Mononuclear cell (primary cell): ENCODE data around the gene CHSY1. TPM values are rescaled to one million over a fixed set of nuclear protein-coding genes. Genes with fewer than 3 reads are reported as not detected.
"Not testable (repeated sequence)": the region's sequence is repeated elsewhere in the genome, so short reads cannot be mapped to it uniquely, and the experiment has no call there.

Experiments used
- H3K27me3 ChIP-seq: 2 replicates; pipeline ENCODE4 v1.6.0; 2011; ENCODE audit warnings: low read length, control low read depth; ENCODE audit not compliant: insufficient read depth
- H3K4me1 ChIP-seq: 2 replicates; pipeline ENCODE4 v1.5.1; 2011; ENCODE audit warnings: mild to moderate bottlenecking, low read length, control low read depth; ENCODE audit not compliant: insufficient read depth
- H3K4me3 ChIP-seq: 2 replicates; pipeline ENCODE4 v1.5.1; 2011; ENCODE audit warnings: mild to moderate bottlenecking, low read length, moderate library complexity
- H3K9me3 ChIP-seq: 2 replicates; pipeline ENCODE4 v1.5.1; 2011; ENCODE audit warnings: low read depth, mild to moderate bottlenecking, control low read depth, low read length
- total RNA-seq: library from RNA; depleted of rRNA; stranded (reverse); fragments of >200 nt; gene quantifications from one replicate; pipeline ENCODE4 v1.2.3, GENCODE V29; 2012

The CHSY1 gene
- total RNA-seq, 1 donor, result 22.2 TPM

DNA sequence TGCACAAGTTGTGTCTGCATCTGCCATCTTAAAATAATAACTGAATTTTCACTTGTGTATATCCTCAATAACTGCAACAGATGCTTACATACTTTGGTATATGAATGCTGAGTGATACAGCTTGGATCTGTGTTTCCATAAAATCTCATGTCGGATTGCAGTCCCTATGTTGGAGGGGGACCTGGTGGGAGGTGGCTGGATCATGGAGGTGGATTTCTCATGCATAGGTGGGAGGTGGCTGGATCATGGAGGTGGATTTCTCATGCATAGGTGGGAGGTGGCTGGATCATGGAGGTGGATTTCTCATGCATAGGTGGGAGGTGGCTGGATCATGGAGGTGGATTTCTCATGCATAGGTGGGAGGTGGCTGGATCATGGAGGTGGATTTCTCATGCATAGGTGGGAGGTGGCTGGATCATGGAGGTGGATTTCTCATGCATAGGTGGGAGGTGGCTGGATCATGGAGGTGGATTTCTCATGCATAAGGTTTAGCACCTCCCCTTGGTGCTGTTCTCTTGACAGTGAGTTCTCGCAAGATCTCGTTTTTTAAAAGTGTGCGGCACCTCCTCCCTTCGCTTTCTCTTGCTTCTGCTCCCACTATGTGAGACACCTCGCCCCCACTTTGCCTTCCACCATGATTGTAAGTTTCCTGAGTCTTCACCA lies 37.3 kb downstream of the CHSY1 start:
- peaks cover 27% of the 10 kb centered on the region for H3K4me1 ChIP-seq
- not testable (repeated sequence) for H3K4me3 ChIP-seq, H3K9me3 ChIP-seq, H3K27me3 ChIP-seq

DNA sequence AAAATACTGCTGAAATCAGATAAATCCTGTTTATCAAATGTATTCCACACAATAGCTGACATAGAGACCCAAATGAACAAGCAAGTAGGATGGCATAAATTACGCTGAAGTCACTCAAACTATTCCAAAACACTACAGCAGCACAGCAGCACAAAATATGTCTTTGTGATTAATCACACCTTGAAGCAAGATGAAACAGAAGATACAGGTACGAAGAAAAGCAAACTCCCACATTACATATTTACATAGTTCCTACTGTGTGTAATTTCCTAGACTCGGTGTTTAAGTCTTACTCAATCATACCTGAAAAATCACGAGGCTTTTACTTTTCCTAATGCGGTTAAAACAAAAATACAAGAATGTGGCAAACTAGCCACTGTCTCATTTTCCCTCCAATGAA lies 38.3 kb downstream of the CHSY1 start:
- Histone ChIP-seq H3K9me3 (no peaks in the 10 kb centered on the region), H3K4me3 (no peak overlapping the region), H3K4me1 (peaks cover 37% of the 10 kb centered on the region), H3K27me3 (no peaks in the 10 kb centered on the region)

DNA sequence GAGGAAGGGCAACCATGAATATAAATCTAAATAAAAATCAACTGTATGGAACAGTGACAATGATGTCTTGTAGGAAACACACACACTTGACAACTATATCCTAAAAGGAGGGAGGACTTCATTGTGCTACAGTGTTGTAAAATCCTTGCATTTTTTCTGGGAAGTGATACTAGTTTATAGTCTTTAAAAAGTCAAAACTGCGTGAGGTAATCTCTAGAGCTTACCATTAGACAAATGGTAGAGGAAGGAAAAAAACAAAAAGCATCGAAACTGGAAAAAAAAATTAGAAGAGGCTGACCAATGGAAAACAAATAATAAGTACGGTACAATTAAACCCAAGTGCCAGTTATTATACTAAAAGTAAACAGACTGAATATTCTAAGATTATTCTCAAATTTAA lies 38.7 kb downstream of the CHSY1 start:
- Histone ChIP-seq H3K9me3 (no peaks in the 10 kb centered on the region), H3K4me3 (no peak overlapping the region), H3K4me1 (peaks cover 41% of the 10 kb centered on the region), H3K27me3 (no peaks in the 10 kb centered on the region)

DNA sequence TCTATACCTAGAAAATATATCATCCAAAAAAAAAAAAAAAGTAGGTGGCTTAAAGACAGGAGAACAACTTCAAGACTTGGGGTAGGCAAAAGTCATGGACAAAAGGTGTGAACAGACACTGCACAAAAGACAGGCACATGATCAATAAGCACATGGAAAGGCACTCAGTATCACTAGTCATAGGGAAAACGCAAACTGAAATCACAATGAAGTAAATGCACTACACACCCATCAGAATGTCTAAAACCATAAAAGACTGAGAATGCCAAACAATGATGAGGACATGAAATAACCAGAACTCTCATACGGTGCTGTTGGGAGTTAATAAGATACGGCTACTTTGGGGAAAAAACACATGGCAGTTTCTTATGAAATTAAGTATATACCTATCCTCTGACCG lies 40.0 kb downstream of the CHSY1 start:
- H3K4me1 ChIP-seq, result peaks cover 48% of the 10 kb centered on the region
- no peak overlapping the region for H3K4me3 ChIP-seq
- H3K27me3 ChIP-seq, result no peaks in the 10 kb centered on the region
- H3K9me3 ChIP-seq, result no peaks in the 10 kb centered on the region

DNA sequence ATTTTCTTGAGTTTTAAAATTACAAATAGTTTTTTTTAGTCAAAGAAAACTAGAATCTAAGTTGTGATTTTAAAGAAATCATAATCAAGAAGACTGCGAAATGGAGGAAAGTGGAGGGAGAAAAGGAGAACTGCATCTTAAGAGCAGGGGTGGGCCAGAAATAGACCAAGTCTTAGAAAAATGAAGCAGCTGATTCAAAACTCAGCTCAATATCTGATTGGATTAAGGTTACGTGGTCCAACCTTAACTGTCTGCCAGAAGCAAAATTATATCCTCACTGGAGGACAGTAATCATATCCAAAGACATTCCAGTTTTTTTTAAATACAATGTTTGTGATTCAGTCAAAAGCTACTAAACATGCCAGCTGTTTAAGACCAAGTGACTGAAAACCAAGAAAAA lies 41.4 kb downstream of the CHSY1 start:
- Histone ChIP-seq H3K27me3 (no peaks in the 10 kb centered on the region), H3K4me1 (peaks cover 60% of the 10 kb centered on the region), H3K9me3 (no peaks in the 10 kb centered on the region), H3K4me3 (no peak overlapping the region)

DNA sequence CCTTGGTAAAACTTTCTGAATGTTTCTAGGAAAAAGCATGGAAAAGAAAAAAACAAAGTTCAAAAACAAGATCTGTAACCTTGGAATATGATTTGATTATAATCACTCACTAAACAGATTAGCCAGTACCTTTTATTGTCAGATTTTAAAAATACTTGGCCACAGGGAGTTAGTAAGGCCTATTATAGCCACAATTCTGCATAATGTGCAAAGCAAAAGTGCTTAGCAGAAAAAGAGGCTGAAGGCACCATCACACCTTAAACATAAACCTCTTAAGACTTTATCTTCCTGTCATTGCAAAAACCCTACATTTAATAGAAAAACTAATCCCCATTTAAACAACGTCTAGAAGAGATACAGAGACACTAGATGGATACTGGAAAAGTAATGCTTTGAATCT lies 41.8 kb downstream of the CHSY1 start:
- Histone ChIP-seq H3K4me1 (peaks cover 64% of the 10 kb centered on the region), H3K9me3 (no peaks in the 10 kb centered on the region), H3K27me3 (no peaks in the 10 kb centered on the region), H3K4me3 (no peak overlapping the region)

DNA sequence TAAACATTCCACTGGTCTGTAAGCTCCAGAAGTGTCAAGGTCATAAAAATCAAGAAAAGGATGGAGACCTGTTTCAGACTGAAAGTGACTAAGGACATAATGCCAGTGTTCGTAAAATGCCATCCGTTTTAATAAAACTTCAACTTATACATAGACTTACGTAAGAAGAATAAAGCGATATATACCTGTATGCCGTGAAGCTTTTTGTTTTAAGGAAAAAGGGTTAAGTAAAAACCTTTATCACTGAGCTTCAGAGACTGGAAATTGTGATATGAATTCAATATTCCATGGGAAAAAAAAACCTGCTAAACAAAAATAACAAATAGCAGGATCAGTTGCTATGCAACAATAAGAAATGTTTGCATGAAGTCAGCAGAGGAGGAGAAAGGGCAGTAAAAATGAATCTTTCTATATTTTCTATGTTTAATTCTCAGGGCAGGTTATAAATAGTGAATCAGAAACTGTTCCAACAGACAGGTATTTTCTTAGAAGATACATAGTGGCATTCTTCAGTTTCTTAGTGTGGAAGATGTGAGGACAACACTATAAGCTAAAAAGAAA lies 42.5 kb downstream of the CHSY1 start:
- Histone ChIP-seq H3K27me3 (no peaks in the 10 kb centered on the region), H3K4me1 (peaks cover 71% of the 10 kb centered on the region), H3K9me3 (no peaks in the 10 kb centered on the region), H3K4me3 (no peak overlapping the region)

DNA sequence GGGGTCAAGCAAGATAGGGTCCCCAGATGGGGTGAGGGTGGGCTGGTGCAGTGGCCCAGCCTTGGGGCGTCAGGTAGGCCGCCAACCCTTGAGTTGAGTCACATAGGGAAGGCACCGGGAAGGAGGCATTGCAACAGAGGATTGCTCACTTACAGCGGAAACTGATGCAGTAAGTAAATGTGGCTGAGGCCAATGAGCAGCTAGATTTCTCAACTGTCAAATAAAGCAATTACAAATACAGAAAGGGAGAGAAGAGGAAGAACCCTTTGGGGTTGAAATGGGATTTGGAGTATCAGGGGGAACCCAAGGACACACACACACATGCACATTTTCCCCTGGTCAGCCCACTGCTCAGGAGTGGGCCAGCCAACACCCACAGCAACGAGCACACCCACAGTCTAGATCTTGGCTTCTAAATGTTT lies 44.0 kb downstream of the CHSY1 start:
- no peaks in the 10 kb centered on the region for H3K27me3 ChIP-seq
- peaks cover 76% of the 10 kb centered on the region for H3K4me1 ChIP-seq
- no peak overlapping the region for H3K4me3 ChIP-seq
- no peaks in the 10 kb centered on the region for H3K9me3 ChIP-seq

DNA sequence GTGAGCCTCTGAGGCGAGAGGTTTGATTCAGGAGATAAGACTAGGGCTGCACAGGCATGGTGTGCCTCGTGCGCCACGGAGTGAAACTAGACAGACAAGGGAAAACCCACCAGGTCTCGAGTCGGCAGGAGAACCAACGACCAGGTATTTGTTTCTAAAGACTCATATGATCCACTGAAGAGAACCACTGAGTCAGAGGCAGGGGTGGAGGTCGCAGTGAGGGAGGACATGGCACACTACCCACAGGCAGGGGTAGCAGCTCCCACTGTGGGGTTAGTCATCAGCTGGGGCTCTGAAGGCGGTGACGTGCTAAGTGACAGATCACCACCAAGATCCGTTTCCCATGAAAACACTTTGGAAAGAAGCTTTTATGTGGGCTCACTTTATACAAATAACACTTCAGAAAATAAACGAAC lies 45.7 kb downstream of the CHSY1 start:
- H3K4me3 ChIP-seq, result no peak overlapping the region

DNA sequence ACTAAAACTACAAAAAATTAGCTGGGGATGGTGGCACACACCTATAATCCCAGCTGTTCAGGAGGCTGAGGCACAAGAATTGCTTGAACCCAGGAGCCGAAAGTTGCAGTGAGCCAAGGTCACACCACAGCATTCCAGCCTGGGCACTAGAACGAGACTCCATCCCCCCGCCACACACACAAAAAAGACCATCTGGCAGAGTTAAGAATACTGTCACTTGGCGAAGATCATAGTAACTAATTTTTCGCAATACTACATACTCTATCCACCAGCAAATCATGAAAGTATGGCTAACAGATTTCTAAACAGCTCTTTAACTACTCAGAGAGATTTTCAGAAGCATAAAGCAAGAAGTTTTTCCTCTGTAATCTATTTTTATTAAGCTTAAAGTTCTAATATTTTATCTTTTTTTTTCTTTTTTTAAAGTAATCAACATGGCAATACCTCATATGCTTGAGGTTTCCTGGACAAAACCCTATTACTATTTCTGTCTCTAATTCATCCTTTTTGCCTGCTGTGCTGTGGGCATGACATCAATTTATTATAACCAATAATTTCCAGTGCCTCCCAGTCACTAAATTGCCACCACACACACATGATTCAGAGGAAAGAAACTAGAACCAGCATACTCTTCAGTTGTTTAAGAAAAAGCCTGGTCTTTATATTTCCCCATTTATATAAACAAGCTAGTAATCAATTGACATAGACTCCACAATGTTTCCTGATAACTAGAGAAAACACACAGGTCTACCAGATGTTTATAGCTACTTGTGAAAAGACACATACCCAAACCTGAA lies 46.9 kb downstream of the CHSY1 start:
- Histone ChIP-seq H3K4me3 (no peak overlapping the region), H3K9me3 (no peaks in the 10 kb centered on the region), H3K27me3 (no peaks in the 10 kb centered on the region), H3K4me1 (peaks cover 84% of the 10 kb centered on the region)

More for the DNA sequence above, 45.7 kb downstream of the CHSY1 start:
- Histone ChIP-seq H3K9me3 (no peaks in the 10 kb centered on the region), H3K4me1 (peaks cover 85% of the 10 kb centered on the region), H3K27me3 (no peaks in the 10 kb centered on the region)

DNA sequence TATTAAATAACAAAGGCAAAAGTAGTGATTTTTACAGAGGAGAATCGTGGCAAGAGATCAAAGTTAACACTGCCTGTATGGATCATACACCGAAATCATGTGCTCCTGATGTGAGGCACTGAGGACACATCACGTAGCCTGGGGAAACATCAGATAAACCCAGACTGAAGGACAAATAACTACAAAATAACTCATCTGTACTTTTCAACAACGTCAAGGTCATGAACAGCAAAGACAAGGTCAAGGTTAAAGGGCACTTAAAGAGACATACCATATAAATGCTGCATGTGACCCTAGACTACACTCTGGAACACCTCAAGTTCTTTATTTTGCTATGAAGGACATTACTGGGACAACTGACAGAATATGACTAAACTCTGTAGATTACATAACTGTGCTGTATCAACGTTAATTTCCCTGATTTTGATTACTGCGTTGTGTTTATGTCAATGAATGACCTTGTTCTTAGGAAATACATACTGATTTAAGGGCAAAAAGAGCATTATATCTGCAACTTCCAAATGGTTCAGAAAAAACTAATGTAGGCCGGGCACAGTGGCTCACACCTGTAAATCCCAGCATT lies 48.1 kb downstream of the CHSY1 start:
- Histone ChIP-seq H3K27me3 (no peaks in the 10 kb centered on the region), H3K9me3 (no peaks in the 10 kb centered on the region), H3K4me3 (no peak overlapping the region), H3K4me1 (peaks cover 85% of the 10 kb centered on the region)

DNA sequence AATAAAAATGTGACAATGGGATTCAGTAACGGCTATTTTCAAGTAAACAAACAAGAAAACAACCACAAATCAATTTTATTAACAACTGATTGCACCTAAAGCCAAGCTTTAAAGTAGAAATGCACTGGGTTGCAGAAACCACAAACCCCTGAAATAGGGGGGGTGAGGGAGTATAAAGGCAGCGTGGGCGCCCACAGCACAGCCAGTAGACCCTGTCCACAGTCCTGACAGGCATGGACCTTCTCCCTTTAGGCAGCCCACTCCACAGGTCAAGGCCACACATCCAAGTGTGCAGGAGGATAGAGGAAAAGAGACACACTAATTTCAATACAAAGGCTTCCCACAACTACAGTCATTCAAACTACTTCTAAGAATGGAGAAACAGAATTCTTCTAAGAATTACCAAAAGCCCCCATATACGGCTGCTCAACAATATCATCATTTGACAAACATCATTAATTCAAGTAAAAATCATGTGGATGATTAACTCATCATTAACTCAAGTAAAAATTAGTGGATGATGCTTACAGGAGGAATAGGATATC lies 48.7 kb downstream of the CHSY1 start:
- Histone ChIP-seq H3K4me1 (peaks cover 84% of the 10 kb centered on the region), H3K9me3 (no peaks in the 10 kb centered on the region), H3K4me3 (no peak overlapping the region), H3K27me3 (no peaks in the 10 kb centered on the region)

DNA sequence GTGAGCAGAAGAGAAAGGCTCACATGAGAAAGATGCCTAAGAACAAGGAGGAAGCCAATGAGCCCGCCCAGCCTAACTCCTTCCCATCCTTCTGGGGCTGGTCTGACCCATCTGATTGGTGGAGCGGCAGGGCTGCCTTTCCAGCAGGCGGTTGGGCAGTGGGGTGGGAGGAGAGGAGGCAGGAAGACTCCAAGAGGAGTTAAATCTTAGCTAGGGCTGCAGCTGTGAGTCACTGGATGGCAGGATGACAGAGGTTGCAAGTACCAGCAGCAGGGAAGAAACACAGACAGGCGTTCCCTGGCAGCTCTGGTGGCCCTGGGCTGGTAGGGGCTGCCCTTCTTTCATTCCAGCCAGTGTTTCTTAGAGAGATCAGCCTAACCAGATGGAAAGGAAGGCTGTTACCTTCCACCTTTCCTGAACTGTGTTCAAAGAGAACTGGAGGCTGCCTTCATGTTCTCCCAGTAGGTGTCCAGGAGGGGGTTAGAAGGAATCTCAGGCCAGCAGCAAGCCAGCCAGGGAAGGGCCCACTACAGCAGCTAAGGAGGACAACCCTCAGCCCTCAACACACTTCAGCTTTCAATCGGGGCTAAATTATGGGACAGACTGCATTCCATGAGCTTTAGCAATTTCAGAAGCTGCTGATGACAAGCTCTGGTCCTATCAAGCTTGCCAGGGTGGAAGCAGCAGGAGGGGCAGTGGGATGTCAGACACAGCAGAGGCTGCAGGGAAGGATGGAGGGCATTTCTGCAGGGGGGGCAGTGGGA lies 50.3 kb downstream of the CHSY1 start:
- Histone ChIP-seq H3K4me3 (no peak overlapping the region), H3K9me3 (no peaks in the 10 kb centered on the region), H3K4me1 (peaks cover 75% of the 10 kb centered on the region), H3K27me3 (no peaks in the 10 kb centered on the region)

DNA sequence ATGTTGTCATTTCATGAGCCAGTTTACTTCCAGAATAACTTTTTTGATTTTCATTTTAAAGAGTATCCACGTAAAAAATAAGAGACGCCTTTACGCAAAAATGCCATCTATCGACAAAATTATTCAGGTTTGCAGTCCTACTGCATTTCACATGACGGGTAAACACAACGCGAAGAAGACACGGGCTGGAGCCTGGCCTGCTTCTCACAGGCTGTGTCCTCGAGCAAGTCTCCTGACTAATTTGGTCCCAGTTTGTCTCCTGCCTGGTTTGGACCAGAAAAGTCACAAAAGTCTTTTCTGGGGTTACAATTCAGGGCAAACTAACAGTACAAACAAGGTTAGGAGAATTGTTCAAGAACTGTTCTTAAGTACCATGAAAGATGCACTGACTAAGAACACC lies 51.7 kb downstream of the CHSY1 start:
- Histone ChIP-seq H3K4me1 (peaks cover 67% of the 10 kb centered on the region), H3K27me3 (no peaks in the 10 kb centered on the region), H3K4me3 (no peak overlapping the region), H3K9me3 (no peaks in the 10 kb centered on the region)
